Muscle layer of duodenum (tissue), 2 donors: ENCODE data around the gene EHD4.

ENCODE experiments used
- H3K27ac ChIP-seq: one replicate; pipeline ENCODE4 v1.7.0; 2013; ENCODE audit warnings: mild to moderate bottlenecking, low read length
- H3K27me3 ChIP-seq: one replicate; pipeline ENCODE4 v1.7.0; 2013; ENCODE audit warnings: low read depth, mild to moderate bottlenecking, control low read depth, low read length
- H3K36me3 ChIP-seq, 2 donors: one replicate each; pipeline ENCODE4 v1.7.0; 2013; ENCODE audit warnings: low read length in 2 of 2, control low read depth in 1 of 2, mild to moderate bottlenecking in 1 of 2; ENCODE audit not compliant: insufficient read depth in 2 of 2, control insufficient read depth in 1 of 2
- H3K4me1 ChIP-seq, 2 donors: one replicate each; pipeline ENCODE4 v1.7.0; 2013; ENCODE audit warnings: low read length in 2 of 2, mild to moderate bottlenecking in 2 of 2, control low read depth in 1 of 2, moderate library complexity in 1 of 2; ENCODE audit not compliant: insufficient read depth in 2 of 2, control insufficient read depth in 1 of 2
- H3K4me3 ChIP-seq, 2 donors: one replicate each; pipeline ENCODE4 v1.7.0; 2013; ENCODE audit warnings: low read length in 2 of 2, low read depth in 1 of 2, mild to moderate bottlenecking in 1 of 2
- H3K9me3 ChIP-seq, 2 donors: one replicate each; pipeline ENCODE4 v1.7.0; 2013; ENCODE audit warnings: low read length in 2 of 2, control low read depth in 1 of 2, mild to moderate bottlenecking in 1 of 2; ENCODE audit not compliant: control insufficient read depth in 1 of 2
- donor health status: healthy.

Gene EHD4

DNA sequence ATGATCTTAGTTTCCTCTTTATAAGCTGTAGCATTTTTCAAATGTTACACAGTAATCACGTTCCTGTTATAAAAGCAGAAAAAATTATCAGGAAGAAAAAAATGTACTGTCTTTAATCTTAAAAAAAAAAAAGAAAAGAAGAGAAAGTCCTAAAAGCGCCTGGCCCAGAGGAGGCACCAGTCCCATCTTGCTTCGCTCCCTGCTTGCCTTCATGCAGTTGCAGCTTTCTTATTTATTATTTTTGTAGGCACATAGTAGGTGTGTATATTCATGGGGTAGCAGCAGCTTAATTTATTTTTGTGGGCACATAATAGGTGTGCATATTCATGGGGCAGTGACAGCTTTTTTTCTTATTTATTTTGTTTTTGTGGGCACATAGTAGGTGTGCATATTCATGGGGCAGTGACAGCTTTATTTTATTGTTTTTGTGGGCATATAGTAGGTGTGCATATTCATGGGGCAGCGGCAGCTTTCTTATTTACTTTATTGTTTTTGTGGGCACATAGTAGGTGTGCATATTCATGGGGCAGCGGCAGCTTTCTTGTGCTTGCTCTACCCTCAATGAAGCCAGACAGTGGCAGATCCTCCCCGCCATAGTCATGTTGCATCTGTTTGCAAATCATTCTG lies 5.5 kb upstream of the EHD4 start:
- Histone ChIP-seq H3K4me3 (no peak overlapping the region), H3K36me3 (no peaks in the 10 kb centered on the region), H3K4me1 (peaks cover 0 to 6% of the 10 kb centered on the region in 2 donors), H3K9me3 (no peaks in the 10 kb centered on the region), H3K27ac (no peak overlapping the region), H3K27me3 (no peaks in the 10 kb centered on the region)

DNA sequence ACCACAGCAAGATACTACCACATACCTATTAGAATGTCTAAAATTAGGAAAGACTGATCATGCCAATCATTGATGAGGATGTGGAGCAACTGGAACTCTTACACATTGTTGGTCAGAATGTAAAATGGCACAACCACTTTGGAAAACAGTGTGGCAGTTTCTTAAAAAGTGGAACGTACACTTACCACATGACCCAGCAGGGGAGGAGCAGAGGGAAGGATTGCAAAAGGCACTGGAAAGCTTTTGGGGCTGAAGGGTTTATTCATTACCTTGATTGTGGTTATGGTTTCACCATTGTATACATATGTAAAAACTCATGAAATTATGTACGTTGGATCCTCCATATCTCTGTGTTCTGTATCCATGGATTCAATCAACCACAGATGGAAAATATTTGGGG lies 3.3 kb upstream of the EHD4 start:
- no peaks in the 10 kb centered on the region for H3K36me3 ChIP-seq
- H3K27ac ChIP-seq: no peak overlapping the region
- H3K27me3 ChIP-seq: no peaks in the 10 kb centered on the region
- H3K9me3 ChIP-seq: no peaks in the 10 kb centered on the region
- no peak overlapping the region for H3K4me3 ChIP-seq
- H3K4me1 ChIP-seq: peaks cover 0 to 3% of the 10 kb centered on the region in 2 donors

DNA sequence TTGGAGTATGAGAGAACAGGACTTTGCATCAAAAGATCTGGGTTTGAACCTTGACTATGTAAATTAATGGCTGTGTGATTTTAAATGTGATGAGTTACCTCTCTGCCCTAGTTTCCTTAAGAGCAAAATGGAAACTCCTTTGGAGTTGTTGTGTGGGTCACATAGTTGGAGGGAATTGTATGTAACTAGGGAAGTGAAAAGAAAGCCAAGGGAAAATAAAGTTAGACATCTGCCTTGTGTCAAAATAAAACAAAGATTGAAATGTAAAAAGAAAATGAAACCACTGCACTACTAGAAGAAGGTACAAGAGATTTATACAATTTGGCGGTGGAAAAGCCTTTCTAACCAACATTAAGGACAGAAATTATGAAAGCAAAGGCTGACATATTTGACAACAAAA lies 1.7 kb upstream of the EHD4 start:
- peaks cover 3 to 8% of the 10 kb centered on the region in 2 donors for H3K4me1 ChIP-seq
- H3K9me3 ChIP-seq: no peaks in the 10 kb centered on the region
- no peaks in the 10 kb centered on the region for H3K27me3 ChIP-seq
- no peak overlapping the region for H3K27ac ChIP-seq
- no peak overlapping the region for H3K4me3 ChIP-seq
- no peaks in the 10 kb centered on the region for H3K36me3 ChIP-seq

DNA sequence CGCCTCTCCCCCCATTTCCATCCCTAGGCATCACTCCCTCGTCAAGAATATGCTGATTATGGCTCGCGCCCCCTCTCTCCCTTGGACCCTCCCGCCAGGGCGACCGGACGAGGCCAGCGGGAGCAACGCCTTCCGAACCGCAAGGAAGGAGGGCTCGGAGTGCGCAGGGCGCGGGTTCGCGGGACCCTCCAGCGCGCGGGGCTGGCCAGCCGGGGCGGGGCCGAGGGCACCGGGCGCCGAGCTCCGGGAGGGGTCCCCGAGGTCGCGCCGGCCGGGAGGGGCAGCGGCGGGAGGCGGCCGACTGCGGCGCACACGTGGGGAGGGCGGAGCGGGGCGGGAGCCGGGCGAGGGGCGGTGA lies 483 bp downstream of the EHD4 start:
- H3K36me3 ChIP-seq: no peaks in the 10 kb centered on the region
- peaks cover 3 to 11% of the 10 kb centered on the region in 2 donors for H3K4me1 ChIP-seq
- peak overlapping the region; percentile 43 for H3K27ac ChIP-seq
- no peaks in the 10 kb centered on the region for H3K9me3 ChIP-seq
- no peaks in the 10 kb centered on the region for H3K27me3 ChIP-seq
- peak overlapping the region; percentile 87 to 90 for H3K4me3 ChIP-seq

DNA sequence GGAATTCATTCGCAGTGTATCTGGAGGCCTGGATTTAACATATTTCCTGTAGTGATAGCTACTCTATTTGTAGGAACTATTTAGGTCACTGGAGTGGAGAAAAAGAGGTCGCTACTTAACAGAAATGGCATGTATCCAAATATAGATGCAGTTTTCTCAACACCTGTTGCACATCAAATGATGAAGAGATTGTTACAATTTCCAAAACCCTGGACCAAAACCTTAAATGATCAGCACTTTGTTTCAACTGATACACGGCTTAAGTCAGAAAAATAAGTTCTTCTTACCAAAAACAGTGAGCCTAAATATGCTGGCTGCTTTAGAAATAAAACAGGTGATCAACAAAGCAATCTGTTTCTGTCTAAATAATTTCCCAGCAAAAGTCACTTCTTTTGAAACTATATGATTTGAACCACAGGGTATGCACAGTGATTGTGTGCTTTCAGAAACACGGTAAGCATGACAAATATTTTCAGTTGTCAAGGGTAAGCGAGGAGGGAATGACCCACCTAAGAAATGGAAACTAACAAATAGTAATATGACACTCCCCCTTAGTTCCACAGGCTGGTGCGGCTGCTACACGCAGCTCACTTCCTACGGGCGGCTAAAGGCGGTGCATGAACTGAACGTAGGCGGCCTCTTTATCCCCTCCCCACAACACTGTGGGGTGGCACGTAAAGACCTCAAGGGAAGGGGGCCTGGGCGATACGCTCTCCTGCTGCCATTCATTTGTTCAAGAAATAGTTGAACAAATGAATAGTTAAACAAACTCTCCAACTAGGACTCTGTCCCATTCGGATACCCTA lies 1.1 kb downstream of the EHD4 start:
- H3K36me3 ChIP-seq: no peaks in the 10 kb centered on the region
- no peaks in the 10 kb centered on the region for H3K9me3 ChIP-seq
- peaks cover 6 to 14% of the 10 kb centered on the region in 2 donors for H3K4me1 ChIP-seq
- H3K27ac ChIP-seq: peak overlapping the region; percentile 43
- H3K4me3 ChIP-seq: peak overlapping the region; percentile 87 to 90
- no peaks in the 10 kb centered on the region for H3K27me3 ChIP-seq

DNA sequence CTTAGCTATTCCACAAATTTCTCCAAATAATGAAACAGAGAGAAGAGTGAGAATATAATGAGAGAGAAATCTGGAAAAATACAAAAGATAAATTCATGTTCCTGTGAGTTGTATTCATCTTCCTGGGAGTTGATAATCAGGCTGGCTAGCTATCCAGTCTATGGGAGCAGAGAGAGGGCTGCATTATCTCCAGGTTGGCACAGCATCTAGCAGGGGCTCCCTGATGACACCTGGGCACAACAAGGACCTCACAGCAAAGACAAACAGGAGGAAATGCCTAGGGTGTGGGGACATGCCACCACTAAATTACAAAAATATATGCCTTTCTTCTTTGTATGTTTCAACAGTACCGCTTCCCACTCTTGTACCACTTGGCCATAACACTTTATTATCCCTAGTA lies 1.9 kb downstream of the EHD4 start:
- no peaks in the 10 kb centered on the region for H3K9me3 ChIP-seq
- H3K4me3 ChIP-seq: peak overlapping the region; percentile 20 to 87
- no peaks in the 10 kb centered on the region for H3K27me3 ChIP-seq
- no peaks in the 10 kb centered on the region for H3K36me3 ChIP-seq
- peak overlapping the region; percentile 43 for H3K27ac ChIP-seq
- peaks cover 11 to 14% of the 10 kb centered on the region in 2 donors for H3K4me1 ChIP-seq

DNA sequence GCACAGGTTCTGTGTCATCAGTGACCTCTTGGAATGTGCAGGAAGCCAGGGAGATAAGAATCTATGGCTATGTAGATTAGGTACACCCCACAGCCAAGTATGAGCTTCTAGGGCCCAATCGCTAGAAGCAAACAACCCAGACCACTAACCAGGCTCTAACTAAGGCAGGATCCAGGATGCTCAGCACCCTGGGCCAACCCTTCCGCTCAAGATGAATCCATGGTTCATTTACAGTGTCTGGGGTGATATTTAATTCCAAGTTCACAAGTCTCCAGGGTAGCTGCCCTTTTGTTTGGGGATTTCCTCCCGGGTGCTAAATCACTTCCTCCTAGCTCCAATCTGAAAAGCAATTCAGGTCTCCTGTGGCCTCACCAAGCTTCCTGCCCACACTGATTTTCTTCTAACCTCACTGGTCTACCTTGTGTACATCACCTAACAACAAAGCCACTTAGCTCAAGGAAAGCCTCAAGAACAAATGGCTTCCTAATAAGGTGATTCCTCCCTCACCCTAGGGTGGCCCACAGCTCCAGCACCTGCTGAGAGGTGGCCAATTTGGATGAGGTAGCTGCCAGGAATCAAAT lies 2.4 kb downstream of the EHD4 start:
- Histone ChIP-seq H3K4me3 (peak overlapping the region; percentile 20 to 87), H3K9me3 (no peaks in the 10 kb centered on the region), H3K4me1 (peaks cover 11 to 14% of the 10 kb centered on the region in 2 donors), H3K36me3 (no peaks in the 10 kb centered on the region), H3K27ac (peak overlapping the region; percentile 43), H3K27me3 (no peaks in the 10 kb centered on the region)

DNA sequence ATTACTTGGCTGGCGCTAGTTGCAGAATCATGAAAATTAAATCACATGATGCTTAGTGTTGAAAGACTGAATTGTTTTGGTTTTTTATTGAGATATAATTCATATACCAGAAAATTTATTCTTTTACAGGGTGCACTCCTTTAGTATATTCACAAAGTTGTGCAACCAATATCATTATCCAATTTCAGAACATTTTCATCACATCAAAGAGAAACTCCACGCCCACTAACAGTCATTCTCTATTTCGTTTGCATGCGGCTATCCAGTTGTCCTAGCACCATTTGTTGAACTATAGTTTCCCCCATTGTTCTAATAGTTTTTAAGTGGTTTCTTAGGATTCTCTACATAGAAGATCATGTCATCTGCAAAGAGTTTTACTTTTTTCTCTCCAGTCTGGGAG lies 3.7 kb downstream of the EHD4 start:
- H3K36me3 ChIP-seq: no peaks in the 10 kb centered on the region
- peaks cover 11 to 14% of the 10 kb centered on the region in 2 donors for H3K4me1 ChIP-seq
- H3K9me3 ChIP-seq: no peaks in the 10 kb centered on the region
- no peak overlapping the region for H3K4me3 ChIP-seq
- no peaks in the 10 kb centered on the region for H3K27me3 ChIP-seq
- peak overlapping the region; percentile 27 for H3K27ac ChIP-seq

DNA sequence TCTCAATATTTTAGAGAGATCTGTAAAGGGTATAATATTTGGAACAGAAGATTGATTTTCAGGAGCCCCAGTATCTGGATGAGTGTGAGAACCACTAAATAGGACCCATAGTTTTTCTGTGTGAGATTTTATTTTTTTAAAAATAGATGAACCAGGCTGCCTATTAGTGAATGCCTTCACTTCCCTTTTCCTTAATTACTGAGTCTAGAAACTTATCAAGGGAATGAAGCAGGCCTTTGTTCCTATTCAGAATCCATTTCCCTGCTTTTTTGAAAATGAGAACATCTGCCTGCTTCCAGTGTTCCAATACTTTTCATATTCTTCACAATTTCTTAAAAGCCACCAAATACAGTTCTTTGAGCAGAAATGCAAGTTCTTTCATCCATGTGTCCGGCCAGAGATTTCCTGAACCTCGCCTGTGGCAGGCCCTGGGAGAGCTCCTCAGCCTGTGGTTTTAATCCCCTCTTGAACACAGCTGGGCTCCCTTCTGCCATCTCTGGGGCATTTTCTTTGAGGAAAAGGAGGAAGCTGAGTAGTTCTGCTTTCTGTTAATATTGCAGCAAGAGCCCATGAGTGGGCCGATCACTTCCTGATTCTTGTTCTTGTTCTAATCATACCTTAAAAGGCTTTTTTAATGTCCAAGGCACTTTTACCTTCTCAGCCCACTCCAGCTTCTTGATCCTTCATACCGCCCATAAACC lies 4.7 kb downstream of the EHD4 start:
- Histone ChIP-seq H3K36me3 (no peaks in the 10 kb centered on the region), H3K4me3 (no peak overlapping the region), H3K27ac (peak overlapping the region; percentile 45), H3K4me1 (peaks cover 11 to 14% of the 10 kb centered on the region in 2 donors), H3K27me3 (no peaks in the 10 kb centered on the region), H3K9me3 (no peaks in the 10 kb centered on the region)

DNA sequence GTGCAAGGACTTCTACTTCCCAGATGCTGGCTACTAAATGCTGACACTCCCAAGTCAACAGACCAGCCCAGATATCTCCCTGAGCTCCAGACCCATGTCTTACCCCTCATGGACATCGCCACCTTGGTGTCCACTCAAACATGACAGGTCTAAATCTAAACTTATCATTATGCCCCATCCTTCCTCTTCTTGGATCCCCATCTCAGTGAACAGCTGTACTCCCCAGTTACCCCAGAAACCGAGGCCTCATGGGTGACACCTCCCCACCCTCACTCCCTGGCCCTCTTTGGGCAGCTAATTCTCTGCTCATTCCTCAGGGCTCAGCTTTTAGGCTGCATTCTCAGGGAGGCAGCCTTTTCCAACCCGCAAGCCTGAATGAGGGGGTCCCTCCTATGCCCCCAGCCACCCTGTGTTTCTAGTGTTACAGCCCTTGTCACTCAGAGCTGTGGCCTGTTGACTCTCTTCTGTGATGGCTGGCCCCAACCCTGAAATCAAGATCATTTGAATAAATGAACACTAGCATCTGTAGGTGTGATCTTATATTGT lies 5.4 kb downstream of the EHD4 start:
- Histone ChIP-seq H3K4me3 (no peak overlapping the region), H3K9me3 (no peaks in the 10 kb centered on the region), H3K36me3 (no peaks in the 10 kb centered on the region), H3K27ac (peak overlapping the region; percentile 45), H3K4me1 (peaks cover 11 to 14% of the 10 kb centered on the region in 2 donors), H3K27me3 (no peaks in the 10 kb centered on the region)

DNA sequence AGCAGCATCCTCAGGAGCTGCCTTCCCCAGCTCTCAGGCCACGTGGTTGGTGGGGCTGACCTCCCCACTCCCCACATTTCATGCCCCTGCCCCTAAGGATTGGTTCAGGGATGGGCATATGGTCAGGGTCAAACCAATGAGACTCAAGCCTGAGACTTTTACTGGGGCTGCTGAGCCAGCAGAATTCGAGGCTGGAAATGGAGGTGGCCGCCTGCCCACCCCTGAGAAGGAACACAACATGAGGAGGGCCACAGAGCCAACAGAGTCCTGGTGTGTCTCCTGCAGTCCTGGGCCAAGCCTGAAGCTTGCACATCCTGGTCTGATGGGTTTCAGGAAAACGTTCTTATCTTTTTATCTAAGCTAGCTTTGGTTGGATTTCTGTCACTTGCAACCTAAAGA lies 5.9 kb downstream of the EHD4 start:
- Histone ChIP-seq H3K27me3 (no peaks in the 10 kb centered on the region), H3K4me3 (no peak overlapping the region), H3K4me1 (peaks cover 11 to 14% of the 10 kb centered on the region in 2 donors), H3K36me3 (no peaks in the 10 kb centered on the region), H3K9me3 (no peaks in the 10 kb centered on the region), H3K27ac (no peak overlapping the region)
